Measurements from ENCODE around the gene PNCK.

- TF ChIP-seq POLR2A (IDR thresholded peaks at IDR 0.05) (no peak), CTCF (IDR thresholded peaks at IDR 0.05) (no peak), POLR2AphosphoS5 (IDR thresholded peaks at IDR 0.05) (no peak)
Observed at GRCh38 chrX:153631346-153631745, 42.3 kb downstream of the PNCK start.

All from prostate gland (tissue), 2 donors.